H1 (cell line): ENCODE data around the gene CST4. TPM values are rescaled to one million over a fixed set of nuclear protein-coding genes. Genes with fewer than 3 reads are reported as not detected.

Source experiments
- ASH2L ChIP-seq: fragments of 200-600, 300-600 bp; sonication (generic); IDR thresholded peaks from one replicate; pipeline ENCODE4 v1.7.1; 2017; ENCODE audit warnings: low read length
- BACH1 ChIP-seq: IDR thresholded peaks from 2 replicates; pipeline ENCODE4 v1.6.1; 2012; ENCODE audit warnings: low read length, improper control_type of control experiment
- CHD7 ChIP-seq: fragments of 300-600 bp; sonication (generic); IDR thresholded peaks from 2 replicates; pipeline ENCODE4 v1.7.1; 2012; ENCODE audit warnings: low read length, moderate library complexity, mild to moderate bottlenecking, inconsistent platforms; ENCODE audit not compliant: insufficient replicate concordance
- CTBP2 ChIP-seq: IDR thresholded peaks from 2 replicates; pipeline ENCODE4 v1.7.0; 2011; ENCODE audit warnings: borderline replicate concordance, mild to moderate bottlenecking, moderate library complexity, mixed read lengths, low read length; ENCODE audit not compliant: insufficient read depth, insufficient read length
- JUN ChIP-seq: IDR thresholded peaks from 2 replicates; pipeline ENCODE4 v1.6.1; 2011; ENCODE audit warnings: low read depth, mild to moderate bottlenecking, improper control_type of control experiment, low read length
- POU5F1 ChIP-seq: IDR thresholded peaks from 2 replicates; pipeline ENCODE4 v1.6.1; 2011; ENCODE audit warnings: low read depth, mild to moderate bottlenecking, low read length, moderate library complexity
- RAD21 ChIP-seq, 2 experiments: IDR thresholded peaks in 1 of 2; conservative IDR thresholded peaks in 1 of 2; 2 replicates each; pipeline ENCODE4 v1.6.1; 2011; ENCODE audit warnings: low read depth in 2 of 2, low read length in 2 of 2, improper control_type of control experiment in 1 of 2, inconsistent platforms in 1 of 2, mild to moderate bottlenecking in 1 of 2, moderate library complexity in 1 of 2
- TBP ChIP-seq: IDR thresholded peaks from 2 replicates; pipeline ENCODE4 v1.6.1; 2011; ENCODE audit warnings: low read depth, low read length, improper control_type of control experiment
- polyA plus RNA-seq, 7 experiments: library from polyadenylated mRNA; depleted of rRNA in 3 of 7; stranded (reverse) in 5 of 7; unstranded in 2 of 7; fragments of >200 nt in 5 of 7; fragments of 200-250 nt in 2 of 7; gene quantifications; 1 replicate in 5 of 7; 2 replicates in 1 of 7; 4 replicates in 1 of 7; pipeline versions ENCODE4 v1.2.1 to v1.2.3, GENCODE V29; 2011 to 2013; ENCODE audit warnings: missing spikeins in 2 of 7, mixed read lengths in 2 of 7
- total RNA-seq: library from RNA; stranded (reverse); fragmentation: NEBNext Ultra II Directional; extraction: Animal tissue kit (Norgen Biotek cat#: 25700); gene quantifications from 2 replicates; pipeline ENCODE4 v1.2.1, GENCODE V29; 2021

Gene CST4
- total and polyA plus RNA-seq, 2 of the 8 experiments (the other 6 are each of a cell fraction or from before 2014, with no cell fraction given), result not detected

GRCh38 chr20:23655491-23656211, 33.2 kb downstream of the CST4 start (continued):
- TF ChIP-seq RAD21 (IDR thresholded peaks at IDR 0.05 in 1 of 2, conservative IDR thresholded peaks at IDR 0.05 in 1 of 2; ENCODE audit: low read depth in 2 of 2, low read length in 2 of 2), result no peak
- TF ChIP-seq CHD7, result no peak
- TF ChIP-seq TBP, result no peak
- no peak for TF ChIP-seq POU5F1
- no peak for TF ChIP-seq JUN
- TF ChIP-seq ASH2L, result no peak
- TF ChIP-seq CTBP2, result no peak
- no peak for TF ChIP-seq BACH1
